GM23248 (cell line): ENCODE results near the gene DPYD. TPM values are rescaled to one million over a fixed set of nuclear protein-coding genes. Genes with fewer than 3 reads are reported as not detected.

ENCODE experiments used
- DNase-seq: peaks from one replicate; pipeline ENCODE4 v3.0.0-alpha.2; 2015
- H2AFZ ChIP-seq: fragments of 200-600 bp; sonication (generic); 2 replicates; pipeline ENCODE4 v1.6.1; 2016; ENCODE audit warnings: antibody characterized with exemption
- H3F3A ChIP-seq: fragments of 200-600 bp; sonication (generic); 2 replicates; pipeline ENCODE4 v1.6.1; 2016; ENCODE audit warnings: mild to moderate bottlenecking, antibody characterized with exemption, mixed run types; ENCODE audit not compliant: insufficient read depth
- H3K27ac ChIP-seq: fragments of 200-600 bp; sonication (generic); 2 replicates; pipeline ENCODE4 v1.5.1; 2016; ENCODE audit warnings: mild to moderate bottlenecking
- H3K27me3 ChIP-seq: fragments of 200-600 bp; sonication (generic); replicated peaks from 2 replicates; pipeline ENCODE4 v1.6.1; 2016; ENCODE audit warnings: mild to moderate bottlenecking; ENCODE audit not compliant: insufficient read depth
- H3K36me3 ChIP-seq: fragments of 200-600 bp; sonication (generic); 2 replicates; pipeline ENCODE4 v1.6.1; 2016; ENCODE audit warnings: low read depth, mild to moderate bottlenecking
- H3K4me1 ChIP-seq: fragments of 200-600 bp; sonication (generic); 2 replicates; pipeline ENCODE4 v1.6.1; 2016; ENCODE audit warnings: mild to moderate bottlenecking; ENCODE audit not compliant: insufficient read depth
- H3K4me2 ChIP-seq: fragments of 200-600 bp; sonication (generic); one replicate; pipeline ENCODE4 v1.6.1; 2016; ENCODE audit warnings: mild to moderate bottlenecking; ENCODE audit not compliant: unreplicated experiment
- H3K4me3 ChIP-seq: fragments of 200-600 bp; sonication (generic); 2 replicates; pipeline ENCODE4 v1.5.1; 2016; ENCODE audit warnings: mild to moderate bottlenecking
- H3K79me2 ChIP-seq: fragments of 200-600 bp; sonication (generic); 2 replicates; pipeline ENCODE4 v1.6.1; 2016; ENCODE audit warnings: mild to moderate bottlenecking; ENCODE audit not compliant: insufficient read depth
- H3K9ac ChIP-seq: fragments of 200-600 bp; sonication (generic); 2 replicates; pipeline ENCODE4 v1.6.1; 2016; ENCODE audit warnings: mild to moderate bottlenecking
- H3K9me2 ChIP-seq: fragments of 200-600 bp; sonication (generic); 2 replicates; pipeline ENCODE4 v1.6.1; 2016; ENCODE audit warnings: mixed run types, mild to moderate bottlenecking, moderate library complexity; ENCODE audit not compliant: insufficient read depth
- H3K9me3 ChIP-seq: fragments of 200-600 bp; sonication (generic); one replicate; pipeline ENCODE4 v1.6.1; 2017; ENCODE audit warnings: low read depth
- H4K20me1 ChIP-seq: fragments of 200-600 bp; sonication (generic); 2 replicates; pipeline ENCODE4 v1.6.0; 2016; ENCODE audit not compliant: insufficient read depth
- EZH2 ChIP-seq: fragments of 200-600 bp; sonication (generic); IDR thresholded peaks from 2 replicates; pipeline ENCODE4 v1.6.1; 2018; ENCODE audit warnings: antibody characterized with exemption, mild to moderate bottlenecking; ENCODE audit not compliant: insufficient read depth, poor library complexity, severe bottlenecking
- EZH2phosphoT487 ChIP-seq: fragments of 200-600 bp; sonication (generic); IDR thresholded peaks from 2 replicates; pipeline ENCODE4 v1.6.1; 2018; ENCODE audit warnings: antibody characterized with exemption, moderate library complexity, mild to moderate bottlenecking, low read depth; ENCODE audit not compliant: insufficient read depth
- WGBS, 2 experiments: methylation state at CpG; one replicate each; pipeline ENCODE4 v1.1.6; 2015 to 2017; ENCODE audit warnings: low lambda C conversion rate in 2 of 2, low coverage in 1 of 2; ENCODE audit errors: missing lambda C conversion rate in 2 of 2; 5-methylcytosine and 5-hydroxymethylcytosine counted together
- in situ Hi-C: fragments of 300-500 bp; cut with MboI; formaldehyde crosslinking; loops from 2 replicates; pipeline ENCODE4 v1.15.0; 2020
- polyA plus RNA-seq: library from polyadenylated mRNA; unstranded; fragments of >200 nt; fragmentation: Nextera tagmentation; extraction: Ambion mirVana; gene quantifications from 2 replicates; pipeline ENCODE4 v1.2.1, GENCODE V29; 2016
- total RNA-seq: library from RNA; depleted of rRNA; stranded (reverse); fragments of >200 nt; shearing (Covaris generic); gene quantifications from 2 replicates; pipeline ENCODE4 v1.2.3, GENCODE V29; 2014

Gene DPYD
- total and polyA plus RNA-seq, 2 experiments from 2014 or later, result 38.4 to 70.7 TPM

- Histone ChIP-seq H3K79me2 (no peaks in the 10 kb centered on the region), H3K9me3 (no peaks in the 10 kb centered on the region), H3K27ac (peak overlapping the region; percentile 59), H3K9me2 (no peaks in the 10 kb centered on the region), H4K20me1 (no peaks in the 10 kb centered on the region; the same call in 1 of the 2 replicates), H3K9ac (no peak overlapping the region), H3K4me1 (peaks cover 47% of the 10 kb centered on the region), H3K27me3 (no peaks in the 10 kb centered on the region), H3K36me3 (no peaks in the 10 kb centered on the region), H3K4me3 (no peak overlapping the region), H3F3A (peaks cover 35% of the 10 kb centered on the region), H3K4me2 (peak overlapping the region; percentile 28), H2AFZ (no peak overlapping the region)
- TF ChIP-seq EZH2 (no peak), EZH2phosphoT487 (peak; percentile 95)
- 58 to 59% methylated on average over 4 of the region's 4 CpGs for WGBS, 2 experiments
- peak; percentile 94 for DNase-seq
- in situ Hi-C loops, result no loop called here
Measured at GRCh38 chr1:97379387-97380075, 541.3 kb downstream of the DPYD start.

DNA sequence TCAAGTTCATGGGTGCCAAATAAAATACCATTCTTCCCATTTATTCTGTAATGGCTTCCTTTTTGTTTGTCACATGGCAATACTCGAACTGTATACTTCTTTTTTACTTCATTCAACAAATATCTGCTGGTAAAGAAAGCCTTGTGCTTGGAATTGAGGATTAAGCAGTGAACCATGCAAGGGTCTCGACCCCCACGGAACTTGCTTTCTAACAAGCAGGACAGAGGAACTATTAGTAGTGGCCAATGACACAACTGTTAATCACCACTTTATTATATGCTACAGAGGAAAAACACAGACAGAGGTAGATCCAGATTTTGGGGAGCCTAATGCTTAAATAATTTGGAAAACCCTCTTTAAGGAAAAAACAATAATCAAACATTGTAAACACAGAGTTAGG, 542.2 kb downstream of the DPYD start:
- 37 to 46% methylated on average over 3 of the region's 3 CpGs for WGBS, 2 experiments
- H3K27me3 ChIP-seq, result no peaks in the 10 kb centered on the region
- H3K9ac ChIP-seq, result no peak overlapping the region

DNA sequence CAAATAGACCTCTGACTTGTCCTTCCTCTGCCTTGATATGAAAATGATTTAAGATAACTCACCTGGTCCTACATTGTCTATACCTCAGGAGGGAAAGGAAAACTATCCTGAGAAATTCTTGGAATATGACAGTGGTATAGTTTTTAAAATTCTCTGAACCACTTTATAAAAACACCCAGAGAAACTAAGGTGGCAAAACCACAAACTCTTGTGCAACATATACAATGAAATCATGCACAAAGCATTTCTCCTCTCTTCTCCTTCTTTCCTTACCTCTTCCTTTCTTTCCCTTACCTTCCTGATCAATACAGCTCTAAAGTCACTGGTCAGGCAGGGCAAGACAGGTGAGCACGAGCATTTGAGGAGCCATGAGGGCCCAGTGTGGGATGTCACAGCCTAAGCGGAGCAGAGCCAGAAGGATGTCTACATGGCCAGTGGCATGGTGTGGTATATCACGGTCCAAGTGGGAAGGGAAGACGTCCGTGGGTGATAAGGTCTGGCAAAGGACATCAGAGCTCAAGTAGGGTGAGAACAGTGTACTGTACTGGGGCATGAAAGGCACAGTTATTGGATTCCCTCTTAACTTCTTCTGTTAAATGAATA, 543.3 kb downstream of the DPYD start:
- WGBS, 2 experiments, result 96 to 97% methylated on average over 5 of the region's 5 CpGs
- H3K9ac ChIP-seq, result no peak overlapping the region
- no peaks in the 10 kb centered on the region for H3K9me3 ChIP-seq
- H4K20me1 ChIP-seq, result no peaks in the 10 kb centered on the region; the same call in 1 of the 2 replicates
- peak; percentile 11 for DNase-seq
- H3K4me1 ChIP-seq, result peaks cover 35% of the 10 kb centered on the region
- H3K4me2 ChIP-seq, result peak overlapping the region; percentile 5
- TF ChIP-seq EZH2phosphoT487 (no peak), EZH2 (no peak)
- H3K27me3 ChIP-seq, result no peaks in the 10 kb centered on the region
- H3K4me3 ChIP-seq, result no peak overlapping the region
- H3K79me2 ChIP-seq, result no peaks in the 10 kb centered on the region
- H3F3A ChIP-seq, result peaks cover 24% of the 10 kb centered on the region
- no peak overlapping the region for H3K27ac ChIP-seq
- H2AFZ ChIP-seq, result no peak overlapping the region
- in situ Hi-C loops, result no loop called here
- no peaks in the 10 kb centered on the region for H3K9me2 ChIP-seq
- H3K36me3 ChIP-seq, result no peaks in the 10 kb centered on the region

More for the DNA sequence above, 542.2 kb downstream of the DPYD start:
- Histone ChIP-seq H3K9me2 (no peaks in the 10 kb centered on the region), H3K27ac (no peak overlapping the region), H3K9me3 (no peaks in the 10 kb centered on the region), H3K4me3 (no peak overlapping the region), H3K36me3 (no peaks in the 10 kb centered on the region), H3K4me1 (peaks cover 38% of the 10 kb centered on the region), H3K4me2 (peak overlapping the region; percentile 40), H3K79me2 (no peaks in the 10 kb centered on the region), H3F3A (peaks cover 26% of the 10 kb centered on the region), H4K20me1 (no peaks in the 10 kb centered on the region; the same call in 1 of the 2 replicates), H2AFZ (no peak overlapping the region)
- in situ Hi-C loops, result no loop called here
- TF ChIP-seq EZH2phosphoT487, result no peak
- TF ChIP-seq EZH2, result no peak
- peak; percentile 23 for DNase-seq

DNA sequence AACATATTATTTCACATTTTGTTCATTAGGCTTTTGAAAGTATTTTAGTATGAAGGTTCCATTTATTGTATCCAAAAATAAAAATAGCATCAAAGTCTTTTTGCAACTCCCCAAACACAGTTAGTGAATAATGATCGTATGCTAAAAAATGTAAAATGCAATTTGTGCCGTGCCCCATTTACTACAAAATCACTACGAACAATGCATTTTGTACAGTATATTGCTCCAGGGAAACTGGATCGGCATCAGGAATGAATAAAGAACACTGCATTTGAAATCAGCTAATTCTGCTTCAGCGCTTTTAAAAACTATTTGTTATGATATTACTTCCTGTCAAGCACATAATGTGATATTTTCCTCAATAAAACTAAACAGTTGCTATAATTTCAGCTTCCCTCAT, 547.8 kb downstream of the DPYD start:
- H4K20me1 ChIP-seq, result no peaks in the 10 kb centered on the region
- no peak overlapping the region for H3K4me3 ChIP-seq
- H3K4me1 ChIP-seq, result peaks cover 16% of the 10 kb centered on the region; the same call in 1 of the 2 replicates
- H3K4me2 ChIP-seq, result no peak overlapping the region
- in situ Hi-C loops, result no loop called here
- H3F3A ChIP-seq, result 0 out of 2 replicates have a peak, but pooled peaks cover 1% of the 10 kb centered on the region
- no peaks in the 10 kb centered on the region for H3K9me2 ChIP-seq
- no peaks in the 10 kb centered on the region for H3K79me2 ChIP-seq
- no peak overlapping the region for H2AFZ ChIP-seq
- no peak for TF ChIP-seq EZH2
- TF ChIP-seq EZH2phosphoT487, result no peak
- H3K27me3 ChIP-seq, result no peaks in the 10 kb centered on the region
- no peak for DNase-seq
- H3K36me3 ChIP-seq, result no peaks in the 10 kb centered on the region
- 94 to 96% methylated on average over 5 of the region's 5 CpGs for WGBS, 2 experiments
- no peaks in the 10 kb centered on the region for H3K9me3 ChIP-seq
- H3K27ac ChIP-seq, result no peak overlapping the region
- H3K9ac ChIP-seq, result no peak overlapping the region
